ENCODE data around the gene RELCH.

GRCh38 chr18:62196980-62197379, 9.9 kb downstream of the RELCH start:
- TF ChIP-seq POLR2A (IDR thresholded peaks at IDR 0.05; ENCODE audit: low read length): no peak
- no peak for TF ChIP-seq GATA1 (IDR thresholded peaks at IDR 0.05; ENCODE audit: low read depth, low read length)

Measured in erythroblast (primary cell).